ENCODE measurements around the gene TBC1D17. TPM values are rescaled to one million over a fixed set of nuclear protein-coding genes. Genes with fewer than 3 reads are reported as not detected.

The TBC1D17 gene
- total RNA-seq, 1 donor from 2014 or later, result 35.6 TPM

- no peak for DNase-seq (ENCODE audit: extremely low read depth, low read depth, low spot score)
Observed at GRCh38 chr19:49890349-49891311, 13.1 kb downstream of the TBC1D17 start.

- no peak for DNase-seq (ENCODE audit: extremely low read depth, low read depth, low spot score)
Observed at GRCh38 chr19:49891393-49891792, 13.9 kb downstream of the TBC1D17 start.

GRCh38 chr19:49892716-49893115 is 15.2 kb downstream of the TBC1D17 start:
- no peak for DNase-seq (ENCODE audit: extremely low read depth, low read depth, low spot score)

DNA sequence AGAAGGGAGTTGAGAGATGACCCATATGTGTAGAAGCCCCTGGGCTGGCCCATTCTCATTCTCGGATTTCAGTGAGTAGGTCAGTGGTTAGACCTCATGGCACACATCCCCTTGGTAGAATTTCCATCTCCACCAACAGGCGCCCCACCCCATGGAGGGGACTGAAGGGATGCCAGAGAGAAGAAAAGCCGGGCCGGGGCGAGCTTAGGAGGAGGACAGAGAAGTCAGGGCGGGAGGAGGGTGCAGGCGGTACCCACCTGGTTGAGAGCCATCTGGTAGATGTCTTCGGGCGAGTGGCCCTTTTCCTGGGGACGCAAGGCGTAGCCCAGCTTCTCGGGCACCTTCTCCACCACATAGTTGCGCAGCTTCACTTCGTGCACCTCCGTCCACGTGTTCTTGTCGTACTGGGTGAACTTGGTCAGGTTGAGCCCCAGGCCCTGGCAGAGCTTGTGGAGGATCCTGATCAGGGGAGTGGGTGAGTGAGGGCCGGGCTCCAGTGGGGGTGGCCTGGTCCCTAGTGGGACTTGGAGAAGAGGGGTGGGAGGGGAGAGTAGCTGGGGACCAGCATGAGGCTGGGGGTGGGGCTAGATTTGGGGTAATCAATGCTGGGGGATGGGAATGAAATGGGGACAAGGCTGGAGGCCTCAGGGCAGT is 16.6 kb downstream of the TBC1D17 start:
- no peak for DNase-seq (ENCODE audit: extremely low read depth, low read depth, low spot score)

DNA sequence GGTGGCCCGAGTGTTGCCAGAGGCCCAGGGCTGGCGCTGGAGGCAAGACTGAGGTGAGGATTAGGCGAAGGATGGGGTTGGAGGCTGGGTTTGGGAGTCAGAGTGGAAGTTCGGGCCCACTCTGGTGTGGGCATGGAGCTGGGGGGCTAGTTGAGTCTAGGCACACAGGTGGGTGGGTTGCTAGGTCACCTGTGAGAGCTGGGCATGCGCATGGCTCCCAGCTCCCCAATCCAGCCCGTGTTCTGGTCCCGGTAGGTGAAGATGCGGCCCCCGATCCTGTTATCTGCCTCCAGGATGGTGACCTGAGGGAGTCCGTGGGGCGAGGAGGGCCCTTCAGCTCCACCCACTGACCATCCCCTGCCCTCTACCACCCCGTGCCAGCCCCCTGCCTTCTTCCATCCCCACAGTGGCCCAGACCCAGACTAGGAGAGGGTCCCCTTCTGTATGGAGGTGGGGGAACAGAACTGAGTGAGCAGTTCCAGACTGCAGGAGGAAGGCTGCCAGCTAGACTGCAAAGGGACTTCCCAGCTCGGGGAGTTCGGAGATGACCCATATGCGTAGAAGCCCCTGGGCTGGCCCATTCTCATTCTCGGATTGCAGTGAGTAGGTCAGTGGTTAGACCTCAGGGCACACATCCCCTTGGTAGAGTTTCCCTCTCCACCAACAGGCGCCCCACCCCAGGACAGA is 17.5 kb downstream of the TBC1D17 start:
- no peak for DNase-seq (ENCODE audit: extremely low read depth, low read depth, low spot score)

DNA sequence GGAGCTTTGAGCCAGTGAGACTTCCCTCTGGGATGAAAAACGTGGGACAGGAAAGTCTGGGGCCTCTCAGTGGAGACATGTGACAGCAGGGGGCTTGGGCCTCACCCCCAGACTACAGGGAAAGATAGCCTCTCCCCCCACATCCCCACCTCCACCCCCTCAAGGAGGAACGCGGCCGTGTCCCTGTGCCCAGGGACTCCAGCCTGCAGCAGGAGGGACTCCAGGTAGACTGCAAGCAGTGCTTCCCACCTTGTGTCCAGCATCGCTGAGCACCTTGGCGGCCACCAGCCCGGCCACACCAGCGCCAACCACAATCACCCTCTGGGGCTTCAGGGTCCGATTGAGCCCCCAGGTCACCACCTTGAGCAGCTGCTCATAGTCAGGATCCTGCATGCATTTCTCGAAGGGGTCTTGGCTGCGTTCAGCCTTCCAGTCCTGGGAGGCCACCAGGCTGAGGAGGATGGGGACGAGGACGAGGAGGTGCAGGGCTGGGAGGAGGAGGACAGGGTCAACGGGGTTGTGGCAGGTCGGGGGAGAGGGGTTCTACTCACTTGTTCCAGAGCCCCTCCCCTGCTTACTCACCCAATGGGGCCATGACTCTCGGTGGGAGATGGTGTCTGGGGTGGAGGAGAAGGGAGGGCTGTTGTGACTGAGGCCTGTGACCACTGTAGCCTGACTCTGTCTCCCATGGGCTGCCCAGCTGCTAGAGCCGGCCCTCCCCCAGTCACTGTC is 18.2 kb downstream of the TBC1D17 start:
- DNase-seq (ENCODE audit: extremely low read depth, low read depth, low spot score), result no peak

- peak; percentile 44 for DNase-seq (ENCODE audit: extremely low read depth, low read depth, low spot score)
Observed at GRCh38 chr19:49896863-49897621, 19.5 kb downstream of the TBC1D17 start, which contains the start of gene IL4I1. TSS of gene IL4I1 (minus strand) at chr19:49896887. CDS start at chr19:49896160, 727 bp downstream.

DNA sequence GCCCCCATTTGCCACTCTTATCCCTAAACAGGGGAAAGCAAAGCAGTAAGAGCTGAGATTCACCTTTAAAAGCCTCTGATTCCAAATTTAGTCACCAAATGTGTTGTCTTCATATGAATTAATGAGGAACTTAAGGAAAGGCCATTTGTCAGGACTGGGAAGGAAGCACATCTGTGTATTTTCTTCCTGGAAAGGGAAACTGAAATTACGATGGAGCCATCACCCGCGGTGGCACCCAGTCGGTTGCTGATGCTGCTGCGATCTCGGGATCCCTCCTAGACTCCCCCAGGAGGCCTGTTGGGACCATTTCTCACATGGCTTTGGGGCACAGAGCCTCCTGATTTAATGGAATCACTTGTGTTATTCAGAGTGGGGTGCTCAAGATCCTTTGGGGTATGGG is 26.6 kb downstream of the TBC1D17 start:
- no peak for DNase-seq (ENCODE audit: extremely low read depth, low read depth, low spot score)

- DNase-seq (ENCODE audit: extremely low read depth, low read depth, low spot score), result no peak
Observed at GRCh38 chr19:49906879-49907564, 29.5 kb downstream of the TBC1D17 start.

DNA sequence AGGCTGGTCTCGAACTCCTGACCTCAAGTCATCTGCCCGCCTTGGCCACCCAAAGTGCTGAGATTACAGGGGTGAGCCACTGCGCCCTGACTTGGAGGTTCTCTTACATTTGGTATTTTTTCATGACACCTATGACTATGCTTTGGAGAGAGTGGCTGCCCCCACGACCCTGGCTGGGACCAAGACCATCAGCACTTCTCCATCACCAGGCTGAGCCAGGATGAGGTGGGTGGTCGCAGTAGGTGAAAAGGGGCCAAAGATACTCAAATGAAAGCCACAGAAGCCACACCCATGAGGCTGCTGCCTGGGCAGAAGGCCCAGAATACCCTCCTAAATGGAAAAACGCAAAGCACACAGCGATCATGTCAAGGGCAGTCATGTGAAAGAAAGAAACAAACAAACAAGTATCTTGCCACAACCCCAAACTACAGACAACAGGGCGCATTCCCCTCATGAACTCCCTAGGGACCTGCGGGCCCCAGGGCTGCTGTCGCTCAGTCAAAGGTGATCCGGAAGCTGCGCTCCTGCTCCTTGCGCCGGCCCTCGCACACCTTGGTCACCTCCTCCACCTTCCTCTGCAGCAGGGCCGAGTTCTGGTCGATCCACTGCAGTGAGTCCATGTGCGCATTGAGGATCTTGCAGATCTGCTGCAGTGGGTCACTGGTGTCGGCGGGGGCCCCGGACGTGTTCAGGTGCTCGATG is 30.4 kb downstream of the TBC1D17 start:
- DNase-seq (ENCODE audit: extremely low read depth, low read depth, low spot score), result no peak

GRCh38 chr19:49908480-49909420 is 31.2 kb downstream of the TBC1D17 start:
- DNase-seq (ENCODE audit: extremely low read depth, low read depth, low spot score), result no peak

GRCh38 chr19:49910179-49910578 is 32.7 kb downstream of the TBC1D17 start:
- no peak for DNase-seq (ENCODE audit: extremely low read depth, low read depth, low spot score)

DNA sequence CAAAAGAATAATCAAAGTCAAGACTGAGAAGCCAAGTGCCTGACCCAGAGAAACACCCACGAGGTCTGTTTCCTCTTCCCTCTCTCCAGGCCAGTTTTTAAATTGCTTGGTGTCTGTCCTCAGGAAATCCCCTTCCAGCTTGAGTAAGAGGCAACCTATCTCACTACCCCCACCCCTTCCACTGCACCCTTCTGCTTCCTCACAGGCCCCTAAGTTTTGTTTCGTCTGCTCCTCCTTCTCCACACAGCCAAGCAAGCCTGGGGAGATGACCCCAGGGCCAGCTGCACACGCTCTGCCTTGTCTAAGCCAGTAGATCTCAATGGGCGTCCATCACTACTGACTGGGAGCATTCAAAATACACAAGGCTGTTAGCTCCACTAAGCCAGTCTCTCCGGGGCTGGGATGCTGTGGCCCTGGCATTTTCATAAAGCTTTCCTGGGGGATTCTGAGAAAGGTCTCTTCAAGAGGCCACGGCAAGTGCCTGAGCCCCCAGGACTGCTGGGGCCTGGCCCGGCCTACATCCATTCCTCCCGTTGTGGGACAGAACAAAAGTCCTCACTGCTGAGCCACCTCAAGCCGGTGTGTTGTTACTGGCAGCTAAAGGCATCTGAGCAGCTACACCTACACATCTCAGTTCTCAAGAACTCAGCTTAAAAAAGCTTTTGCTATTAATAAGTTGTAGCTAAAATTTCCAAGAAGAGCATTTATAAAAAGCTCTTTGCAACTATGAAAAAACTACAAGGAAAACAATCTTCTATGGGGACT is 34.1 kb downstream of the TBC1D17 start:
- DNase-seq (ENCODE audit: extremely low read depth, low read depth, low spot score), result no peak

GRCh38 chr19:49912965-49913685 is 35.6 kb downstream of the TBC1D17 start:
- no peak for DNase-seq (ENCODE audit: extremely low read depth, low read depth, low spot score)

DNA sequence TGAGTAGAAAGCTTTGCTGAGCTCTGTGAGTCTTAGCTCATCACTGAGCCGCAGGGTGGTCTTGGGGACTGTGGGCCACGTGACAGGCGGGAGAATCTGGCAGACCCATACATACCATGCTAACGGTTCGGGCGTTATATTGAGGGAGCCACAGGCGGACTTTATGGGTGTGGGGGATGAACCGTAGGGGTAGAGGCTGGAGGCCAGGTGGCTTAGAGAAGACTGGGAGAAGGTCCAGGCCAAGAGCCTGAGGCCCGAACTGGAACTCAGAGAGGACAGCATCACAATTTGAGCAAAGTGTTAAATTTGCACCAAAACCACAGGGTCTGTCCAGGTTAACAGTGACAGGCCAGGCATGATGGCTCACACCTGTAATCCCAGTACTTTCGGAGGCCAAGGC is 36.2 kb downstream of the TBC1D17 start:
- no peak for DNase-seq (ENCODE audit: extremely low read depth, low read depth, low spot score)

- no peak for DNase-seq (ENCODE audit: extremely low read depth, low read depth, low spot score)
Observed at GRCh38 chr19:49915271-49915670, 37.8 kb downstream of the TBC1D17 start.

Data from glomerular endothelial cell (primary cell).